Activated CD4-positive, alpha-beta T cell treated with anti-CD3 and anti-CD28 coated beads, Interleukin-2, amount 10 ng/mL, durations not matched to agents 24 days and 14 days (primary cell): ENCODE data around the gene CNOT6. TPM values are rescaled to one million over a fixed set of nuclear protein-coding genes. Genes with fewer than 3 reads are reported as not detected.

ENCODE experiments used
- DNase-seq: peaks from one replicate; pipeline ENCODE4 v3.0.0; 2022
- H3K27ac Mint-ChIP-seq: one replicate; pipeline ENCODE4 v1.8.0; 2022; ENCODE audit warnings: mild to moderate bottlenecking, mixed read lengths
- H3K27me3 Mint-ChIP-seq: one replicate; pipeline ENCODE4 v1.8.0; 2022; ENCODE audit warnings: mixed read lengths
- H3K36me3 Mint-ChIP-seq: one replicate; pipeline ENCODE4 v1.8.0; 2022; ENCODE audit warnings: low read depth, mild to moderate bottlenecking, mixed read lengths
- H3K4me1 Mint-ChIP-seq: one replicate; pipeline ENCODE4 v1.8.0; 2021; ENCODE audit warnings: mixed read lengths
- H3K4me3 Mint-ChIP-seq: one replicate; pipeline ENCODE4 v1.8.0; 2022; ENCODE audit warnings: mild to moderate bottlenecking, moderate library complexity, mixed read lengths
- H3K9me3 Mint-ChIP-seq: one replicate; pipeline ENCODE4 v1.8.0; 2021; ENCODE audit warnings: mixed read lengths
- intact Hi-C: fragments of 100-400 bp; cut with micrococcal nuclease; formaldehyde crosslinking; loops from one replicate; pipeline ENCODE4 v1.15.1; 2023
- total RNA-seq: library from RNA; stranded (reverse); gene quantifications from 2 replicates; pipeline ENCODE4 v1.2.3, GENCODE V29; 2022

CNOT6 gene
- total RNA-seq, 1 donor from 2014 or later, result 45.3 TPM

DNA sequence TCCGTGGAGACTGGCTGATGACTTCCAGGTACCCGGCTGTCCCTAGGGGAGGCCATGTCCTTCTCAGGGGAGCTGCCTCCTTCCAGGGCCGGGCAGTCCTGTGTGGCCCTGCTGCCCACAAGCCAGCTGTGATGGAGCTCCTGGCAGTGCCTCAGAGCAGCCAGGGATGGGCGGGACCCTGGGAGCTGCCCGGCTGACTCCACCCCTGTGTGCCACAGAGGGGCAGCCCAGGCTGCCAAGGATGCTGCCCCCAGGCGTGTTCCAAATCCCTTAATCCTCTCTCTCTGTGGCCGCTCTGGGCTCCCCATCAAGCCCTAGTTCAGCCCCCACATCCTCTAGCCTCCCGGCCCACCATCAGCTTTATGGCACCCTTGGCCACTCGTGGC is 104.1 kb downstream of the CNOT6 start:
- no peak overlapping the region for H3K4me3 Mint-ChIP-seq
- H3K9me3 Mint-ChIP-seq, result no peaks in the 10 kb centered on the region
- H3K27me3 Mint-ChIP-seq, result peaks cover 6% of the 10 kb centered on the region
- no peak overlapping the region for H3K27ac Mint-ChIP-seq
- H3K36me3 Mint-ChIP-seq, result no peaks in the 10 kb centered on the region
- H3K4me1 Mint-ChIP-seq, result peaks cover 2% of the 10 kb centered on the region
- intact Hi-C loops, result no loop called here
- DNase-seq, result no peak

DNA sequence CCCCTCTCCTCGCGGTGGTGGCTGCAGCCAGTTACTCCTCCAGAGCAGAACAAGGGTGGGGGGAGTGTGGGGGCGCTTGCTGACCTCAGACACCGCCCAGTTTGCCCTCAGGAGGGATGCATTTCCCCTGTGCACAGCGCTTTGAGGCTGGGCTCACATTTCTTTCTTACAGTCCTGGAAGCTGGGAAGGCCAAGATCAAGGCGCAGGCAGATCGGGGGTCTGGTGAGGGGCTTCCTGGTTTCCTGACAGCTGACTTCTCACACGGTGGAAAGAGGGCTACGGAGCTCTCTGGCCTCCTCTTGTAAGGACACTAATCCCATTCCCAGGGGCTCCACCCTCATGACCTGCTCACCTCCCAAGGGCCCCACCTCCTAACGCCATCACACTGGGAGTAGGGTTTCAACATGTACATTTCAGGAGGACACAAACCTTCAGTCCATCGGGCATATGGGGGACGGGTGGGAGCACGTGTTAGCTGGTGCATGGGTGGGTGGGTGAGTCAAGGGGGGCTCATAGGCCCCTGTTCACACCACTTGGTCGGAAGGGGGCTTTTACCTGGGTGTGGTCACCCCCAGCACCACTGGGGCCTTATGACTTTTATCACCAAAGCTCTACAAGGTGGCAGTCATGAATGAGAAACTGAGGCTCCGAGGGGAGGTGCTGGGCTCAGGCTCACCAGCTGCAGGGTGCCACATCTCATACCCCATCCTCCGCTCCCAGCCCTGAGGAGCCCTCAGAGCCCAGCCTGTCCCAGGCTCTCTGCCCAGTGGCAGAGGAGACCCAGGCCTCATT is 104.8 kb downstream of the CNOT6 start:
- no peaks in the 10 kb centered on the region for H3K9me3 Mint-ChIP-seq
- H3K27ac Mint-ChIP-seq, result no peak overlapping the region
- H3K4me3 Mint-ChIP-seq, result no peak overlapping the region
- intact Hi-C loops, result no loop called here
- H3K36me3 Mint-ChIP-seq, result no peaks in the 10 kb centered on the region
- H3K4me1 Mint-ChIP-seq, result peaks cover 2% of the 10 kb centered on the region
- DNase-seq, result no peak
- peaks cover 2% of the 10 kb centered on the region for H3K27me3 Mint-ChIP-seq

DNA sequence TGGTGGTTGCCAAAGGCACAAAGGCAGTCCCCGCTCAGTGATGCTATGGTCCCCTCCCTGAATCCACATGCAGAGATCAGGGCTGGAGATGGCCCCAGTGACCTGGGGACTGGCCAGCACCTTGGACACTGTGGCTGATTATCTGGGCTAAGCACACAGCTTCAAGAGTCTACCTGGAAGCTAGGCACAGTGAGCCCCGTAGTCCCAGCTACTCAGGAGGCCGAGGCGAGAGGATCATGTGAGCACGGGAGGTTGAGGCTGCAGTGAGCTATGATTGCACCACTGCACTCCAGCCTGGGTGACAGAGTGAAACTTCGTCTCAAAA is 105.4 kb downstream of the CNOT6 start:
- H3K27ac Mint-ChIP-seq, result no peak overlapping the region
- H3K9me3 Mint-ChIP-seq, result no peaks in the 10 kb centered on the region
- H3K4me3 Mint-ChIP-seq, result no peak overlapping the region
- intact Hi-C loops, result no loop called here
- H3K27me3 Mint-ChIP-seq, result peaks cover 2% of the 10 kb centered on the region
- DNase-seq, result no peak
- H3K36me3 Mint-ChIP-seq, result no peaks in the 10 kb centered on the region
- peaks cover 2% of the 10 kb centered on the region for H3K4me1 Mint-ChIP-seq

DNA sequence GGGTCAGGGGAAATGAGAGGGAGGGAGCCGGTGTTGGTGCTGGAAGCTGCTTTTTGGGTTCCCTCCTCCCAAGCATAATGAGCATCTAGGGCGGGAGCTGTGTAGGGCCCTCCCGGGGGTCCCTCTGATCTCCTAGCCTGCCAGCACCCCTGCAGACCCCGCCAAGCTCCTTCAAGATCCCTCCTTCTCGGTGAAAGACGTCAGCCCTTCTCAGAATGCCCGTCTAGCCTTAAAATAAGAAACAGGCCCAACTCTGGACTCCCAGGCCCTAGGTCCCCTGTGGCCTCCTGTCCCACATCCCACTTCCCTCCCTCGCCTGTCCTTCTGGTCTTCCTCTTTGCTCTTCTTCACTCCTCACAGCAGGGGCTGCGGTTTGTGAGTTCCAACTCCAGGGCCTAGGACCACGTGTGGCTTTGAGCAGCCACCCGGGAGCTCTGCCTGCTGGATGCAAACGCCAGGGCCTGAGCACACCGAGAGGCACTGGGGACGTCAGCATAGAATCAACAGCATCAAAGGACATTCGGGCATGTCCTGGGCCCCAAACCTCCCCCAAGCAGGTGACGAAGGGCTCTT is 105.9 kb downstream of the CNOT6 start:
- DNase-seq, result no peak
- H3K27me3 Mint-ChIP-seq, result no peaks in the 10 kb centered on the region
- no peaks in the 10 kb centered on the region for H3K9me3 Mint-ChIP-seq
- intact Hi-C loops, result no loop called here
- no peaks in the 10 kb centered on the region for H3K36me3 Mint-ChIP-seq
- H3K27ac Mint-ChIP-seq, result no peak overlapping the region
- H3K4me3 Mint-ChIP-seq, result no peak overlapping the region
- H3K4me1 Mint-ChIP-seq, result no peaks in the 10 kb centered on the region

DNA sequence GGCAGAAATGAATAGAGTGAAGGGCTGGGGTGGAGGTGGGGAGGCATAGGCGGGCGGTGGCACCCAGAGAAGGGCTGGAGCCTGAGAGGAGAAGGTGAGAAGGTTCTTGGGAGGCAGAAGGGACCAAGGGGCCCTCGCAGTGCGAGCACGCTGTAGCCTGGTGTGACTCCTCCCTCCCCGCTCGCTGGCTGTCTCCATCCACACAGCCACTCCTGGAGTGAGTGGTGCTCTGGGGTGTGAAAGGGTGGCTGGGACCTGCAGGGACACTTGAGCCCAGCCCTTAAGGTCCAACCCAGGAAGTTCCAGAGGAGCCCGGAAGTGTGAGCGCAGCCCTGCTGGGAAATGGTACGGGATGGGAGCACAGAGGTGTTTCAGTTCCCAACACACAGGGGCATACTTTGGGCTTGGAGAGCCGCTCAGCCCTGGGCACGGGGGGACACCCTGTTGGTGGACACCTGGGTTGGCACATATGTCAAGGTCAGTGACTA is 106.4 kb downstream of the CNOT6 start:
- no peak for DNase-seq
- H3K27me3 Mint-ChIP-seq, result no peaks in the 10 kb centered on the region
- no peak overlapping the region for H3K27ac Mint-ChIP-seq
- H3K9me3 Mint-ChIP-seq, result no peaks in the 10 kb centered on the region
- no peak overlapping the region for H3K4me3 Mint-ChIP-seq
- H3K36me3 Mint-ChIP-seq, result no peaks in the 10 kb centered on the region
- no peaks in the 10 kb centered on the region for H3K4me1 Mint-ChIP-seq
- intact Hi-C loops, result no loop called here

DNA sequence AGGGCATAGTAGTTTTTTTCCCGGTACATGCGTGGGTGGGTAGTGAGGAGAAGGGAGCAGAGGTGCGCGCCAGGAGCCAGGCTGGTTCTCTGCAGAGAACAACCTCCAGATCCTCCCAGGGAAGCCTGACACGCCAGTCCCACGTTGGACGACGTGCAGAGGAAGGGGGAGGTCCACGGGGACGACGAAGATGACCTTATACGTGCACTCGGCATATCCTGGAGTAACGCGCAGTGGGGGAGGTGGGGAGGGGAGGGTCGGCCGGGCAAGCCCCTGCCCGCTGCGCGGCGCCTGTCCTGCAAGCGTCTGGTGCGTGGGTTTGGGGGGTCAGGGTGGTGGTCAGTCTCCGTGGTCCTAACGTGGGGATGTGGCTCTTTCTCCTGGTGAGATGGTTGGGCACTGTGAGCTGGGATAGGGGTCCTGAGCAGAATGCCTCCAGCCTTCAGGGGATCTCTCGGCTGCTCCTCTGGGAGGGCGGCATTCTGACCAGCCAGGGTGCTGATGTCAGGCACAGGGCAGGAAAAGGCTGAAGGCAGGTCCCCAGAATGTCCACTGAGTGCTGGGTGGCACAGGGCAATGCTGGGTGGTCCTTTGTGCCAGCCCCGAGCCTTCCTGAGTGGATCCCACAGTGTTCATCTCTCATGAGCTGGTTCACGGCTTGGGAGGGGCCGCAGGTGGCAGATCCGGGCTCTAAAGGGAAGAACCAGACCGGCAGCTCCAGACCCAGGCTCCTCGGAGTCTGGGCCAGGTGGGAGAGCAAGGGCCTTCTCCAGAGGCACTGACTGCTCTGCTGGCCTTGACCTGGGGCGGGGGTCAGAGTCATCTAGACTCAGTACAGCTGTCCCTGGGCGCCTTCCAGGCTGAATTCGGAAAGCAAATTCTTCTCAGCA is 107.7 kb downstream of the CNOT6 start:
- Mint-ChIP-seq H3K4me1 (no peaks in the 10 kb centered on the region), H3K27ac (no peak overlapping the region), H3K36me3 (no peaks in the 10 kb centered on the region), H3K27me3 (no peaks in the 10 kb centered on the region), H3K9me3 (no peaks in the 10 kb centered on the region), H3K4me3 (no peak overlapping the region)
- intact Hi-C loops, result no loop called here
- no peak for DNase-seq

DNA sequence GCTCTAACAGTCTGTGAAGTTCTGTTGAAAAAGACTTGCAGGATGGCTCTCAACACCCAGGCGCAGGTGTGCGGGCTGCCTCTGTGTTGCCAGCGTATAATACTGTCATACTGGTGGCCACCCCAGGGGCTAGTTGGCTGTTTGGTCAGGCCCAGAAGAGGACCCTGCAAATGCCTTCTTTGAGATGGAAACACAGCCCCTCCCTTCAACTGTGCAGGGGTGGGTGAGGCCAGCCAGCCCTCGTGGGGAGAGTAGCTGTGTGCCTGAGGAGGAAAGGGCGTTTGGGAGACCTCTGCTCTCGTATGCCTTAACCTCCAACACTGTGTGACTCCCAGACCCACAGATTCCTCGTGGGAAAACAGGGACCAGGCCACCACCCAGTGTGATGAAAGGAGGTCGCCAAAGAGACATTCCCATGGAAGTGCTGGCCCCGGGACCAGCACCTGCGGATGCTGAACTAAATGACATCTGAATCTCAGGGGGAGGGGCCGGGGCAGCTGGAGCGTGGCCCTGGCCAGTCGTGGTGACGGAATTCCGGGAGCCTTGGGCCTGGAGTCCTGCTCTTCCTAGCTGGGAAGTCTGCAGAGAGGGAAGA is 108.4 kb downstream of the CNOT6 start:
- Mint-ChIP-seq H3K4me3 (no peak overlapping the region), H3K9me3 (no peaks in the 10 kb centered on the region), H3K27ac (no peak overlapping the region), H3K27me3 (no peaks in the 10 kb centered on the region), H3K4me1 (no peaks in the 10 kb centered on the region), H3K36me3 (no peaks in the 10 kb centered on the region)
- no peak for DNase-seq
- intact Hi-C loops, result no loop called here

DNA sequence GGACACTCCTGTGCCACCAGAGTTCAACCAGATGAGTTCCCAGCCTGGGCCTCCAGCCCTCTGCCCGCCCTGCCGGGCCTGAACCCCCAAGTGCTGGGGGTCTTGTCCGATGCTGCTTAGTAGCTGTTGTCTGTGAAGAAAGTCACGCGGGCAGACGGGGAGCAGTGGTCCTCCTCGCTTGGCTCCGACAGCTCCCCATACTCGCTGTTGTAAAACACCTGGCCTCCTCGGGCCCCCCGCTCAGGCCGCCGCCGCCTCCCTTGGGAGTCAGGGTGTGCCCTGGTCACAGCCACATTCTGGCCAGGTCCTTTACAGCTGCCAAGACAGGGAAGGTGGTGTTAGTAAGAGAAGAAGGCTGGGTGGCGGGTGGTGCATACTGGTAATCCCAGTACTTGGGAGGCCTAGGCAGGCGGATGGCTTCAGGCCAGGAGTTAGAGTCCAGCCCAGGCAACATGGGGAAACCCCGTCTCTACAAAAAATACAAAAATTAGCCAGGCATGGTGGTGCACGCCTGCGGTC is 109.0 kb downstream of the CNOT6 start:
- intact Hi-C loops, result no loop called here
- Mint-ChIP-seq H3K4me3 (no peak overlapping the region), H3K9me3 (no peaks in the 10 kb centered on the region), H3K36me3 (no peaks in the 10 kb centered on the region), H3K4me1 (no peaks in the 10 kb centered on the region), H3K27me3 (no peaks in the 10 kb centered on the region), H3K27ac (no peak overlapping the region)
- no peak for DNase-seq

DNA sequence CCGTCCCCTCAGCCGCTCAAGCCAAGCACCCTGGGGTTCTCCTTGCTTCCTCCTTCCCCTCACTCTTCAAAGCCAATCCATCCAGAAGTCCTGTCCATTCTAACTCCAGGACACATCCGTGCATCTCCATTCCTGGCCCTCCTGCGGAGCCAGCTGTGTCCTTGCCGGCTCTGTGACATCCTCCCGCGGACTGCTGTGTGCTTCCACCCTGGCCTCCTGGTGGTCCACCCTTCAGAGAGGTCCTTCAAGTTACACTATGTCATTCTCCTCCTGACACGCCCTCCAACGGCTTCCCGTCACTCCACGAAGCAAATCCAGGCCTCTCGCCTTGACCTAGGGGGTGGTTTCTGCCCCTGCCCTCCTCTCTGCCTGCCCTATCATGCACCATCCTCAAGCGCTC is 110.1 kb downstream of the CNOT6 start:
- DNase-seq, result no peak
- Mint-ChIP-seq H3K36me3 (no peaks in the 10 kb centered on the region), H3K4me3 (no peak overlapping the region), H3K4me1 (no peaks in the 10 kb centered on the region), H3K27me3 (no peaks in the 10 kb centered on the region), H3K27ac (no peak overlapping the region), H3K9me3 (no peaks in the 10 kb centered on the region)
- intact Hi-C loops, result no loop called here

DNA sequence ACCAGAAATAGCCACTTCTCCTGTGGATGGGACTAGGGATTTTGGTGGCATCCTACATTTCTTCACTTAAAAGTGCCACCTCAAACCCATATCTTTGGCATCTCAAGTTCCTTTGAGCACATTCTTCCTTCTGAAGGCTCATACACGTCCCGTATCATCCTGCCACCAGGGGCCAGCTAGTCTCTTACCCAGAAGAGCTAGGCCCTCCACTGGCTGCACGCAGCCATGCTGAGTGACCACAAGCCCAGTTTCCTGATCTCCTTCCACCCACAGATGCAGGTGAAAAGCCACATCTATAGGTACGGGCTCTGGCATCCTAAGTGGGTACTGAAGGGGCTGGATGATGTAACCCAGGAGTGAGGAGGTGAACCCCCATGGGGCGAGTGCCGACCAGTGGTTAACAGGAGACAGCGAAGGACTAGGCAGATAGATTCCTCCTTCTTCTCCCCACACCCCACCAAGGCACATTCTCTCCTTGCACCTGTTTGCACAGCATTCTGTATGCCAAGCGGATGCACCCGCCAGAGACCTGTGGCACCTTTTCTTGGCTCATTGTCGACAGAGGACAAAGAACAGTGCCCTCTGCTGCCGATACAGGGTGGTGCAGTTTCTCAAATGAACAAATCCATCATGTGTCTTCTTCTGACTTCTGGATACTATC is 111.5 kb downstream of the CNOT6 start:
- Mint-ChIP-seq H3K4me1 (no peaks in the 10 kb centered on the region), H3K27me3 (no peaks in the 10 kb centered on the region), H3K4me3 (no peak overlapping the region), H3K27ac (peak overlapping the region; percentile 1), H3K36me3 (no peaks in the 10 kb centered on the region), H3K9me3 (no peaks in the 10 kb centered on the region)
- intact Hi-C loops, result no loop called here
- peak; percentile 87 for DNase-seq

DNA sequence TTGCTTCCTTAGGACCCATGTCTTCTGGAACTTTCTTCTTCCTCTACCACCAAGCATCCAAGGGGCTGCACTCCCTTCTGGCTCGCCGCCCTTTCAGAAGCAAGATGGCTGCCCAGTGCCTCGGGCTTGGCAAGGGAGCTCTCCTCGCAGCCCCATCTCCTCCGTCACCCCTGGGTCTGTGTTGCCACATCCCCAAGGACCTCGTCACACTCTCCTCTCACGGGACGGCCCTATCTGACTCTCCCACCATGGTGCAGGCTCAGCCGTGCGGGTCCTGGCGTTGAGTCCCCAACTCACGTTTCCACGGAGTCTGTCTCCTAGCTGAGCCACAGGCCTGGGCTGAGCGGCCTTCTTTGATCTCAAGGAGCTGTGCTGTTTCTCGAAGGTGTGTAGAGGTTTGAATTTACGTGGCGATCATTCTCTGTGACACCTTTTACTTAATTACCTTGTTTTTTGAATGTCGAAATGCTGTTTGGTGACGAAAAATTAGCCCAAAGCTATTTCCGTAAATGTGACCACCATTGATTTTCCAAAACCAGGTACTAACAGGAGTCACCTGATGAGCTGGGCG is 112.1 kb downstream of the CNOT6 start:
- intact Hi-C loops, result no loop called here
- no peaks in the 10 kb centered on the region for H3K27me3 Mint-ChIP-seq
- H3K27ac Mint-ChIP-seq, result peak overlapping the region; percentile 1
- no peaks in the 10 kb centered on the region for H3K36me3 Mint-ChIP-seq
- no peaks in the 10 kb centered on the region for H3K9me3 Mint-ChIP-seq
- H3K4me3 Mint-ChIP-seq, result no peak overlapping the region
- H3K4me1 Mint-ChIP-seq, result no peaks in the 10 kb centered on the region
- no peak for DNase-seq

DNA sequence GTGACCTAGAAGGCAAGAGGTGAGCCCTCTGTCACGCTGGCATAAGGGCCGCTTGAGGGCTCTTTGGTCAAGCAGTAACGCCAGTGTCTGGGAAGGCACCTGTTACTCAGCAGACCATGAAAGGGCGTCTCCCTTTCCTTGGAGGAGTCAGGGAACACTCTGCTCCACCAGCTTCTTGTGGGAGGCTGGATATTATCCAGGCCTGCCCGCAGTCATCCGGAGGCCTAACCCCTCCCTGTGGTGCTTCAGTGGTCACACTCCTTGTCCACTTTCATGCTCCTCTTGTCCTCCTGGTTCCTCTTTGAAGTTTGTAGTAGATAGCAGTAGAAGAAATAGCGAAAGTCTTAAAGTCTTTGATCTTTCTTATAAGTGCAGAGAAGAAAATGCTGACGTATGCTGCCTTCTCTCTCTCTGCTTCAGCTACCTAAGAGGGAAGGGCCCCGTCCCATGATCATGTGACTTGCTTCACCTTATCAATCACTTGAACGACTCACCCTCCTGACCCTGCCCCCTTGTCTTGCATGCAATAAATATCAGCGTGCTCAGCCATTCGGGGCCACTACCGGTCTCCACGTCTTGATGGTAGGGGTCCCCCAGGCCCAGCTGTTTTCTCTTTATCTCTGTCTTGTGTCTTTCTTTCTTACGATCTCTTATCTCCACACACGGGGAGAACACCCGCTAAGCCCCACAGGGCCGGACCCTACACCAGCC is 113.8 kb downstream of the CNOT6 start:
- Mint-ChIP-seq H3K4me3 (no peak overlapping the region), H3K4me1 (no peaks in the 10 kb centered on the region), H3K27ac (no peak overlapping the region), H3K27me3 (no peaks in the 10 kb centered on the region), H3K36me3 (no peaks in the 10 kb centered on the region), H3K9me3 (no peaks in the 10 kb centered on the region)
- intact Hi-C loops, result no loop called here
- DNase-seq, result no peak
